HG03378 (cell line): ENCODE data around the gene SEPTIN8.

Source experiments
- ATAC-seq: cut with Tn5 transposase; IDR thresholded peaks from one replicate; pipeline ENCODE4 v1.9.1; 2021; ENCODE audit warnings: mild to moderate bottlenecking, moderate library complexity; ENCODE audit not compliant: unreplicated experiment

The SEPTIN8 gene

DNA sequence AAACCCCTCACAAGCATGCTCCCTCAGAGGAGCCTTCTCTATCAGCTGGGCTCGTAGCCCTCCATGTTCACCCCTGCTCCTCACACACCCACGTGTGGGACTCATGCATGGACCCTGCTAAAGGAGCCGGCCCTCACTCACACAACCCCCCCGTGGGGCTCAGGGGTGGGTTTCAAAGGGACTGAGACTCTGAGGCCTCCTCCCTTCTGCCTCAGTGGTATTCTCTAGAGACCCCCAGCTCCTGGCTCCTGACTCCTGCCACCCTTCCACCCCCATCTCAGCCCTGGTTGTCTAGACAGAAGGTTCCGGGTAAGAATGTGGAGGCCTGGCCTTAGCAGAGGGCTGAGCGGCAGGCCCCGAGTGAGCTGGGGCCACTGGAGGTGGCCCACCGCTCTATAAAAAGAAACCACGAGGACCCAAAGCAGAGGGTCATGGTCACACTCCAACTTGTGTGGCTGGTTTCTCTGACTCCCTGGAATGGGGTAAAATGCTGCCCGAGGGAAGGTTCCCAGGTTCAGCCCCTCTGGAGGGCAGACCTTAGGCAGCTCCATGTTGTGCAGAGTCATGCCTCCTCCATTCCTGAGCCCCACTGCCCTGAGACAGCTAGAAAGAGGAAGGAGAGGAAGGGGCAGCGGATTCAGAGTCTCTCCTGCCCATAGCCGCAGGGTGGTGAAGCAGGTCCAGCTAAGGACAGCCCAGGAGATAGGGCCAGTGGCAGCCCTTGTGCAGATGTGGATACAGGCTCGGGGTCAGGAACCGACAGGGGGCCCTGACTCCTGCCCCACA lies 10.8 kb downstream of the SEPTIN8 start:
- ATAC-seq: no peak

DNA sequence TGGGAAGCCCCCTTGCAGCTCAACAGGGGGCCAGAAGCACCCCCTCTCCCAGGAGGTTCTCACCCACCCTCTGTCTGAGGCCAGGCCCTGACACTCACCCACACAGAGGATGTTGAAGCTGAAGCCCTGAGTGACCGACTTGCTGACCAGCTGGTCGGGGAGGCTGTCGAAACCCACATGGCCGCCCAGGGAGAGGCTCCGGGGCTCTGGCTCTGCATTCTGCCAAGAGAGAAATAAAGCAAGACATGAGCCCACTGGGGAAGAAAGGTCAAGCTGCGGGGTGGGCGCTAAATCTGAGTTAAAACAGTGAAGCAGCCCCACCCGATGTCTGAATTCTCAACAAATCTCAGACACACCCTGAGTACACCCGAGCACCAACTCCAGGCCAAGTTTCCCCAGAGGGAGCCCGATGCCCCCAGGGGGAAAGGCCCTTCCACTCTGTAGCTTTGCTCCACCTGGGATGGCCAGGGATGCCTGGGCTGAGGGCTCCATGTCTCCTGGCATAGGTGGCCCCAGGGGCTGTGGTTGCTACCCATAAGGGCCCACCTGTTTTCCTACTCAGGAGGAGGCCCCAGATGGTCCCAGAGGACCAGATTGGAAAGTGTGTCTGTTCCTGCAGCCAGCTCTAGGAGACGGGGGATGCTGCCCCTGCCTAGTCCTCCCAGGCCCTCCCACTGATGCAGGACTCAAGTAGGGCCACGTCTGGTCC lies 11.6 kb downstream of the SEPTIN8 start:
- ATAC-seq: no peak

DNA sequence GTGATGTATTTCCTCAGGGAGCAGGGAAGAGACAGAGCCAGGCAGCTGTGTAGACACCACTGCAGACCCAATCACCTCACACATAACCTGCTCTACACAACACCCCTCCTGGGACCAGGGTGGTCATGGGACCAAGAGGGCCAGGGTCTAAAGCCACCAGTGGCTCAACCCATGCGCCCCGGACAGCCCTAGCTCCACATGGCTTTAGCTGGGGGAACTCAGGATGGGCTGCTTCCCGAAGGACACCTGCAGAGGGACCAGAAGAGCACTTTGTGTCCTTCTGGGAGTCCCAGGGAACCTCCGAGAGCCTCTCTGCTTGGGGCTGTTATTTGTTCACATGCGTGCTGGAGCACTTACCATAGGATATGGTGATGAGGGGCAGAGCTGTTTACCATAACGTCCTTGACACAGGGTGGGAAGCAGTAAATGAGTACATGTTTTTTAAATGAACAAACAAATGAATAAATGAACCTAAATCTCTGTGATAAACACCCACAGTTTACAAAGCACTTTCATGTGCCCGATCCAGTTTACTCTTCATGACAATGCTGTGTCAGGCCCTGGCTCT lies 12.3 kb downstream of the SEPTIN8 start:
- ATAC-seq: no peak

DNA sequence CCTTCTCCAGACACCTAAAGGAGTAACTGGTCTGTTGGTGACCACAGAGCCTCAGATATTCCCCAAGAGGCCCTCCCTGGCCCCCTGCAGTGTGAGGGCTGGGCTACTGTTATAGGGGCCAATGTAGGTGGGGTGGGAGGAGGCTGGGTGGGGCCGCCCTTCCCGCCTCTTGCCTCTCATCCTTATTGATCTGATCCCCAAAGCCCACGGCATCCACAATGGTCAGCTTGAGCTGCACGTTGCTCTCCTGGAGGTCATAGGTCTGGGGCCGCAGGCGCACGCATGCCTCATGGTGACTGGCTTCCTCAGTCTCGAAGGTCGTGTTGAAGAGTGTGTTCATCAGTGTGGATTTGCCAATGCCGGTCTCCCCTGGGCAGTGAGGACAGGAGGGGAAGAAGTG lies 13.0 kb downstream of the SEPTIN8 start:
- ATAC-seq: no peak

DNA sequence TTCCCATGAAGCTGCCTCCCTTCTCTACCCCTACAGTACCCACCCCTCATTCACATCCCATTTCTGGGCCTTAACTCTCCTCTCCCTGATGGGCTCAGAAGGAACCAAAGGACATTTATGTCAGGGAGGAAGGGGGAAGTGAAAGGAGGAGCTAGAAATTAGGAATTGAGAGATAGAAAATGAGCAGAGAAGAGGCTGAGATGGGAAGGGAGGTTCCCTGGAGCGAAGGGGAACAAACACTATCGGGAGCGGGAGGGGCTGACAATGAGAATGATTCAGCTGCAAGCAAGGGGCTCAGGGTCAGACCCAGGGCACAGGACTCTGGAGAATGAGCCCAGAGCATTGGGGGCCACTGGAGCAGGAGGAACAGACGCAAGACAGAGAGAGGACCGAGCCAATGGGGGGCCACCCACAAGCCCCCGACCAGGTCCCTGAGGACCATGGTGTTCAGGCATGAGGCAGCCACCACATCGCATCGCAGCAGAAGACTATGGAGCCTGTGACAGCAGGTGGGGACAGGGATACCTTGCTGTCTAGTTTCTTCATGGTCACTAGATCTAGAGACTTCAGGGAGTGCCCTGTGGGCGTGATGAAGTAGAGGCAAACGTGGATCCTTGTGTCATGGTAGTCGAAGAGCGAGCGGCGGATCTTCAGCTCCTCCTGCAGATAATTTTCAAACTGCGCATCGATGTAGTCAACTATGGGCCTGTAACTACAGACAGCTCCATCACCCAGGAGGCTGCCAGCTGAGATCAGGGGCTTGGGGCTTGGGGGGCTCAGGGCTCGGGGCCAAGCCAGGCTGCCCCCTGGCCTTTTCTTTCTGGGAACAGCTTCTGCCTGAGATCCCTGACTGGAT lies 13.6 kb downstream of the SEPTIN8 start:
- no peak for ATAC-seq

DNA sequence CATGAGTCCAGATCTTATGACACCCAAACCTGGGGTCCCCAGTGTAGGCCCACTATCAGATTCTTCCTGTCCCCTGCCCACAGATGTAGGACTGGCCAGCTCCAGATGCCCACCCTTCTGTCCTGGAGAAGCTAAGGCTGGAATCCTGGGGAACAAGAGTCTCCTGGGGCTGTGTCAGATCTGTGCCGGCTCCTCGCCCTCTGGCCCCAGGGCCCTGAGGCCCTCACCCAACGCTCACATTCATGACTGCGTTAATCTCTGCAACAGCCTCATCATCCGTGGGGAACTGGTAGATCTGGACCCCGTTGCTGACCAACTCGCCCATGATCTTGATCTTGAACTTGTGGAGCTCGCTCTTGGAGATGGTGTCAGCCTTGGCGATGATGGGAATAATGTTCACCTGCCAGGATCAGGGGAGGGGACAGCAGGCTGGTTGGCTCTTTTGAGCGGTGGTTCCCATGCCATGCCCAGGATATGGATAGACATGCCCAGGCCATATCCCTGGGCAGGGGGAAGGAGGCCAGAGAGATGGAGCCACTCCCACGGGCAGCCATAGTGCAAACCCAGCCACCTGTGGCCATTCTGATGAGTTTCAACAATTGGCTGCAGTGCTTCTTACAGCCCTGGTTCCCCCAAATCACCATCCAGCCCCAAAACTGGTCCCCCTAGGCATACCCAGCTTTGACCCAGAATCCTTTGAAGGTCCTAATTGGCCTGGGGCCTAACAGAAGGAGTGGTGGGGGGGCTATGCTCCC lies 14.6 kb downstream of the SEPTIN8 start:
- no peak for ATAC-seq

DNA sequence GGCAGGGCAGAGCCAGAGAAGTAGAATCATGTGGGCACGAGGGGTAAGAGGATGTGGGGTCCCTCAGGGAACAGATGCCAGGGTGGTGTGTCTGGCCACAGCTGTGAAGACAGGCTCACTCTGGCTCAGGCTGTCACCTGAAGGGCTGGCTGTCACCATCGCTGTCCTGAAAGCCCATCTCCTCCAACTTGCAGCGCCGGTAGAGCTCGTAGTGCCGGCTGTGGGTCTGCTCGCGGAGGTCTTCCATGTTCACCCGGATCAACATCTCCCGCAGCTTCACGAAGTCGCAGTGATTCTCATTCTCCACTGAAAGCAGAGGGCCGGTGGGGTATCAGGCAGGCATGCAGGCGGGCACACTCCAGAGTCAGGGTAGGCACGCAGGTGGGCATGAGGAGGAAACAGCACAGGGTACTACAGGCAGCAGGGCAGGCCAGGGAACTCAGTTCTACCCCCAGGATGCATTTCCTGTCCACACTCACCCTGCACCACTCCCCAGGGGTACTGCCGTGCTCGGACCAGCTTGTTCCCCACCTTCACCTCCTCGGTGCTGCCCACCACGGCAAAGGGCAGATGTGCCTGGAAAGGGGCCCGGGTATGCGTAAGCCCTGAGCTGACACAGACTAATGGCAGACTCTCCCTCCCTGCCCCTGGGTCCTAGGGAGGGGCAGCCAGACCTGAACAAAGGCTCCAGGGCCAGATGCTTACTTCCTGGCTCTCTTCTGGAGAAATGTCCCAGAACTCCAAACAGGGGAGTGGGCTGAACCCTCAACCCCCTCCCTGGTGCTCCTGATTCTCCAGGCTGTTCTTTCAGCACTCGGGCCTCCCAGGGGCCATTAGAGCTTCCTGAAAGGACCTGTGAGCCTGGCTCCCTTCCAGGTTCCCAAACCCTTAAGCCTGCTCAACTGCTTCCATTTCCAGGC lies 15.5 kb downstream of the SEPTIN8 start:
- ATAC-seq: no peak

DNA sequence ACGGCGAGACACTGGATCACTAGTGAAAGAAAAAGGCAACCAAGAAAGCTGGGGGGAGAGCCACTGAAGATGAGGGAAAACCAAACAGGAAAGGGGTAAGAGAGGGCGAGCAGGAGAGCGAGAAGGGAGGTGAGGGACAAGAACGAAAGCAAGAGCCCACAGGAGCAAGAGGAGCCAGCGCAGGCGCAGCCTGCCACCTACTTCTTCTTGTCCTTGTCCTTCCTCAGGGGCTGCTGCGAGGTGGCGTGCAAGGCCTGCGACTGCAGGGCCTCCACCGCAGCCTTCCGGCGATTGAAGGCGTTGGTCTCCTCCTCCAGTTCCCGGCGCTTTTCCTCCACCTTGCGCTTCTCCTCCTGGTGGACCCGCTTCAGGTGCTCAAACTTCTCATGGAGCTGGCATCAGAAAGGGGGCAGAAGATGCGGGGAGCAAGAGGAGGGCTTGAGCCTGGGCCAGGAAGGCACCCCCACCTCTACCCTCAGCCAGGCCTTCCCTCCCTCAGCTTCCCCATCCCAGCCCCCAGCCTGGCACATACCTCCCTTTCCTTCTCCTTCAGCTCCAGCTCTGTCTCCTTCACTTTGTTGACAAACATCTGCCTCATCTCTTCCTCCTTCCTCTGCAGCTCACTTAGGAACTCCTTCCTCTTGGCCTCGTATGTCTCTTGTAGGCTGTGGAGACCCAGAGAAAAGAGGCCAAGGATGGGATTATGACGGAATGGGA lies 16.3 kb downstream of the SEPTIN8 start:
- no peak for ATAC-seq

DNA sequence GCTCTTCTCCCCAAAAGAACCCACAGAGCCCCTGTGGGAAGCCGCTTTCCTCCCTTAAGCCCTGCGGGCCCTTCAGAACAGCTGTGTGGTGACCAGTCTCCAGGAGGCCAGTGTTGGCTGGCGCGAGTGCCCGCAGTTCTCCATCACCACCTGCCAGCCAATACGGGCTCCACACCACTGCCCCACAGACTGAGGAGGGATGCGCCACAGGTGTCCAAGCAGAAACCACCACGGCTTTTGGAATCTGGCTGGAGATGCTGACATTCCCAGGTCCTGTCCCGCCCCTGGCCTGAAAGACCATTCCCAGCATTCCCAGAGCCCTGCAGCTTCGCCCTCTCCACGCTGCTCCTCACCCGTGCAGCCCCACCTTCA lies 17.0 kb downstream of the SEPTIN8 start:
- no peak for ATAC-seq

DNA sequence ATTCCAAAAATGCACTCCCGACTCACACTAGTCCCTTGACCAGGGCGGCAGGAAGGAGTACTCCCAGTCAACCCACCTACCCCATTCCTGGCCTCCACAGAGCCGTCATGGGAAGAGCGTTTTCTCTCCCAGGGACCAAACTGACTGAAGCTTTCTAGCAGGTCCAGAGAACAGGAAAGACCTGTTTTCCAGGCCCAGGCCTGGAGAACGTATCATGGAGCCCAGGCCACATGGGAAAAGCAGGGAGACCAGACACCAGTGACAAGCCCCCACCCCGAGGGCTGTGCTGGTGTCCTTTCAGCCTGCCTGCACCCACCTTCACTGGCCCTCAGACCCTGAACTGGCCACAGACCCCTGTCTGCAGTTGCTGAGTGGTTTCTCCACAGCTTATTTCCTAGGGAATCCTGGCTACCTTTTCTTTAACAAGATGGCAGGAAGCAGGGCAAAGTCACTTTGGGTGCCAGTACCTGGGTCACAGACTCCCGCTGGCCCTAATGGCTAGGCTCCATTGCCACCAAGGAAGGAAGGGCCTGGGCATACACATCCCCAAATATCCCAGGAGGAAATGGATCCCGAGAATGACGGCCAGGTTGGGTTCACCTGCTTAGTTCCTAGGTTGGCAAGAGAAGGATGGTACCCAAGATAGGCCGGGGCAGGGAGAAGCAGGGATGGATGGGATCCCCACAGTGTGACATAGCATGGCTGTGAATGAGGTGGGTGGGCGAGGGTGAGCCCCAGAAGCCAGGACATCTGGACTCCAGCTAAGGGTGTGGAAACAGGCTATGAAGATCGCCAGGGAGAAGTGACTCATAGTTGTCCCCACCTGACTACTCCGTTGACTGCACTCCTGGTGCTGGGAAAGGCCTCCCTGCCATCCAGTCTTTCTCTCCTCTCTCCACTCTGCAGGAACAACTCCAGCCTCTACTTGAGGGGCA lies 17.7 kb downstream of the SEPTIN8 start:
- no peak for ATAC-seq

DNA sequence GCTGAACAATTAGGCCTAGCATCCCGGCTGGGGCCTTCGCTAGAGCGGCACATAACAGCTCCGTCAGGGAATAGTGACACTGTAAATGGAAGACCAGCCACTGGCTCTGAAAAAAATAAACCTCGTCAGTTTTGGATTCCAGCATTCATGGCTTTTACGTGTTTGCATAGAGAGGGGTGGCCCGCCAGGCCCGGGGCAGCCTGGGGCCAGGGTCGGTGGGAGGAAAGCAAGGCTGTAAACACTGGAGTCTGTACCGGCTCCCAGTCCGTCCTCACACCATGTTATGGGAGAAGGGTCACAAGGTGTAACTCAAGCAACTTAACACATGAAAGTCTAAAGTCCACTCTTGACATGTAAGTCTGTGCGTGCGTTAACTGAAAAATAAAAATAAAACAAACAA lies 18.6 kb downstream of the SEPTIN8 start:
- no peak for ATAC-seq

DNA sequence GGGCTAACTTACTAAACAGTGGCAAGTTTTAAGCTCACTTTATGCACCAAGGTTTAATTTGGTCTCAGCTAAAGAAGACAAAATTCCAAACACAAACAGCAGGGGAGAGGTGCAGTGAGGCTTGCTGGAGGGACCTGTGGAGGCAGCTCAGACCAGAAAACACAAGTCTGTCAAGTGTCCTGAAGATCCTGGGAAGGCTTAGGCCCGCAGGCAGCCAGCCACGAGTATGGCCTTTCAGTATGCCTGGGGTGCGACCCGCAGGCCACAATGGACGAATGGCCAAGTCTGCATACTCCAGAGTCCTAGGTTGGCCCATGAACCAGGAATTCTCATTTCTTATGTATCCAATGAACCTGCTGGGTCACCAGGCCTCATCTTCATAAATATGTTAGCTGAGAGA lies 20.5 kb downstream of the SEPTIN8 start:
- ATAC-seq: no peak

DNA sequence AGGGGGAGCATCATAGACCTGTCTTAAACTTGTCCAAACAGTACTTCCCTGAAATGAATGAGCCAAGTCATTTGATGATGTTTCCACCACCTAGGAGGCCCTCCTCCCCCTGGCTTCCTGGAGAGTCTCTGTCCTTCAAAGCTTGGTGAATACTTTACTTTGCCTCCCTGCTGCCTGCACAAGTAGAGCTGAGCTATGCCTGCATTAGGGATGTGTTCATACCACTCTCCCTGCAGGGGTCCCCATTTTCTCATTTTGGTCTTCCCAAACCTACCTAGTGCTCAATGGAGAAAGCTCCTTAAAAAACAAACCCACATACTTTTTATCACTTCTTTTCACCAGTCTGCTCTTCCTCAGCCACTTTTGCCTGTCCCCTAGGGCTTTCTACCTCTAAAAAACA lies 22.1 kb downstream of the SEPTIN8 start:
- no peak for ATAC-seq

DNA sequence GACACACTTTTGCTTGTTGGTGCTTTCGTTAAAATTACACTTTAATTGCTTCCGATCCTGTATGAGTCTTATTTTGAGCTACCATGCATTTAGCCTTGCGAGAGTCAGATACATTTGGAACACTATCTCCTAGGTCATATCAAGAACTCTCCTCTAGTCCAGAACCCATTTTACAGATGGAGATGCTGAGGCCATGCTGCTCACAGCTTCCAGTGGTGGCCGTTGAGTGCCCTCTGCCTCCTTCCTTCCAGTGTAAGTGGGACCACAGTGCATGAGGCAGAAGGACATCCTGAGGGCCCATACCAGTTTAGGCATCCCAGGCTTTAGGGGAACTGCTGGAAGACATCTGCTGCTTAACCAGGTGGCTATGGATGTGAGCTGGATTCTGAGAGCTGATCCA lies 22.9 kb downstream of the SEPTIN8 start:
- no peak for ATAC-seq

DNA sequence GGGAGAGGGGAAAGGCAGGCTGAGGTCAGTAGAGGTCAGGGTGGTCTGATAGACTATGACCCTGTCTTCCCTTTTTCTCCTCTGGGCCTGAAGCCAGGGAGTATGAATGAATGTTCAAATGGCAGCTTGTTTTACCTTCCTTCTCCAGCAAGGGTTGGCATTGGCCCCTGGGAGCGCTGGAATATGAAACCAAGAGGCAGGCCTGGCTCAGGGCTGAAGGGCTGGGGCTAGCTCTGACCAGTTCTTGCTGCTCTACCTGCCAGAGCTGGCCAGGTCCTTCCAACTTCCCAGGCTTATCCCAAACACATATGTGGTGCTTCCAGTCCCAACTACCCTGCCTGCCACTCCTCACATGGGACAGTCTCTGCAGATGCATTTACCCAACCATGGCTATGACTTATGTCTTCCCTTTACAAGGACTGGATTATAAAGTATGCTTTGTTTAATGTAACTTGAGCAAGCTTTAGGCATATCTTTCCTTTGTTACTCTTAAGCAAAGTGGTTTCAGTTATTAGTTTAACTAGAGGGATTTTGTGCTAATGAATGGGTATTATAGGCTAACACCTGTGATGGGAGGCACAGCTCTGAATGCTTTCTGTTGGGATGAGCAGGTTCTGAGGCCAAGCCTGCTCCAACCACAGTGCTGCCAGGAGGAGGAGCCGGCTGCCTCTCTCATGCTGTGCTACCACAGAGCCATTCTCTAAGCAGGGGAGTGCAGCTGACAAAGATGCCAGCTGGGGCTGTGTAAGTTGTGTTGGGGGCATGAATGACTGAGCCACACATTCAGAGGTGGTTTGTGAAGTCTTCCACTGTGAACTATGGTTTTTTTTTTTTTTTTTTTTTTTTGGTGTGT lies 23.7 kb downstream of the SEPTIN8 start:
- no peak for ATAC-seq

DNA sequence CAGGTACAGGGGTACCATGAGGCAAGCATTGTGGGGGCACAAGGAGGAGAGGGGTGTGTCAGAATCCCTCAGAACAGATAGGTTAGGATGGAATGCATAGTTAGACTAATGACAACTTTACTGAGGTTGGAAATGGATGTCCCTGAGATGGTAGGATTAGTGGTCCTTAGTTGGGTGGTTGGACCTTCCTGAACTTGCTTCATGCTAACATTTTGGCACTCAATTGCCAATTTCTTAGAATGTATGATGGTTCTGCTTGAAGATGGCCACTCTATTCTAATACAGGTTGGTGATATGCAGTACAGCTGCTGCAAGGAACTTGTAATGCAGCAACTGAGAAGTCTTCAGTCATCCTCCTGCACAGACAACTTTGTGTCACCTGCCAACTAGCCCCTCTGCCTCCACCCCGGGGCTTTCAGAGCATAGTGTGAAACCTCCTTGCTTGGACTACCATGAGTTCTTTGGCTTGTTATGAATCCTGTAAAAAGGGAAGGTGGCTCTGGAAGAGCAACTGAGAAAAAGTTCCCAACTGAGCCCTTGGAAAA lies 24.4 kb downstream of the SEPTIN8 start:
- no peak for ATAC-seq
